GM19452 (cell line): ENCODE measurements around the gene ARHGAP6.
"Not testable (repeated sequence)": the region's sequence is repeated elsewhere in the genome, so short reads cannot be mapped to it uniquely, and the experiment has no call there.

ENCODE experiments used
- ATAC-seq: cut with Tn5 transposase; IDR thresholded peaks from one replicate; pipeline ENCODE4 v1.9.1; 2021; ENCODE audit not compliant: unreplicated experiment

Gene ARHGAP6

GRCh38 chrX:11579636-11580600, 85.8 kb downstream of the ARHGAP6 start:
- no peak for ATAC-seq

- ATAC-seq, result not testable (repeated sequence)
Observed at GRCh38 chrX:11578301-11578700, 87.4 kb downstream of the ARHGAP6 start.

GRCh38 chrX:11577603-11578002, 88.1 kb downstream of the ARHGAP6 start:
- ATAC-seq, result no peak

GRCh38 chrX:11575332-11575731, 90.4 kb downstream of the ARHGAP6 start:
- ATAC-seq, result no peak

- no peak for ATAC-seq
Observed at GRCh38 chrX:11567528-11568220, 98.0 kb downstream of the ARHGAP6 start.

GRCh38 chrX:11566789-11567188, 98.9 kb downstream of the ARHGAP6 start:
- ATAC-seq, result no peak

GRCh38 chrX:11566173-11566572, 99.5 kb downstream of the ARHGAP6 start:
- ATAC-seq, result no peak

GRCh38 chrX:11564546-11564945, 101.2 kb downstream of the ARHGAP6 start:
- ATAC-seq, result no peak

- ATAC-seq, result no peak
Observed at GRCh38 chrX:11562570-11562969, 103.2 kb downstream of the ARHGAP6 start.

- no peak for ATAC-seq
Observed at GRCh38 chrX:11558972-11559371, 106.7 kb downstream of the ARHGAP6 start.

- no peak for ATAC-seq
Observed at GRCh38 chrX:11557120-11557519, 108.6 kb downstream of the ARHGAP6 start.

- ATAC-seq, result no peak
Observed at GRCh38 chrX:11555759-11556158, 110.0 kb downstream of the ARHGAP6 start.

- ATAC-seq, result no peak
Observed at GRCh38 chrX:11553594-11553993, 112.1 kb downstream of the ARHGAP6 start.

- ATAC-seq, result no peak
Observed at GRCh38 chrX:11551151-11551550, 114.6 kb downstream of the ARHGAP6 start.

- ATAC-seq, result no peak
Observed at GRCh38 chrX:11546917-11547316, 118.8 kb downstream of the ARHGAP6 start.

- no peak for ATAC-seq
Observed at GRCh38 chrX:11543249-11543648, 122.5 kb downstream of the ARHGAP6 start.

- ATAC-seq, result no peak
Observed at GRCh38 chrX:11541510-11541909, 124.2 kb downstream of the ARHGAP6 start.

- ATAC-seq, result no peak
Observed at GRCh38 chrX:11540532-11541377, 125.0 kb downstream of the ARHGAP6 start.

GRCh38 chrX:11537141-11537540, 128.6 kb downstream of the ARHGAP6 start:
- ATAC-seq, result no peak

- no peak for ATAC-seq
Observed at GRCh38 chrX:11535156-11535919, 130.4 kb downstream of the ARHGAP6 start.
